Sigmoid colon (tissue), 4 donors: ENCODE data around the gene ZNF548.

Experiments used
- EP300 ChIP-seq, 4 donors: sonication (generic); formaldehyde crosslinking; IDR thresholded peaks; one replicate each; pipeline ENCODE4 v1.6.1; 2017; ENCODE audit warnings: antibody characterized with exemption in 4 of 4
- POLR2A ChIP-seq, 2 donors: fragments of 450-650 bp; IDR thresholded peaks; one replicate each; pipeline ENCODE4 v1.6.1; 2016; ENCODE audit warnings: antibody characterized with exemption in 2 of 2, mild to moderate bottlenecking in 2 of 2, moderate library complexity in 2 of 2
- POLR2AphosphoS5 ChIP-seq, 4 donors: sonication (generic); formaldehyde crosslinking; IDR thresholded peaks; one replicate each; pipeline ENCODE4 v1.6.1; 2017; ENCODE audit warnings: antibody characterized with exemption in 4 of 4
- TF ChIP-seq, protein P1 (sequence below), 4 experiments: fragments of 450-650 bp in 3 of 4; fragments of 200-600 bp in 1 of 4; IDR thresholded peaks; one replicate each; pipeline ENCODE4 v1.5.1; 2016 to 2019; ENCODE audit warnings: antibody characterized with exemption in 4 of 4, mild to moderate bottlenecking in 3 of 4, moderate library complexity in 2 of 4

DNA sequence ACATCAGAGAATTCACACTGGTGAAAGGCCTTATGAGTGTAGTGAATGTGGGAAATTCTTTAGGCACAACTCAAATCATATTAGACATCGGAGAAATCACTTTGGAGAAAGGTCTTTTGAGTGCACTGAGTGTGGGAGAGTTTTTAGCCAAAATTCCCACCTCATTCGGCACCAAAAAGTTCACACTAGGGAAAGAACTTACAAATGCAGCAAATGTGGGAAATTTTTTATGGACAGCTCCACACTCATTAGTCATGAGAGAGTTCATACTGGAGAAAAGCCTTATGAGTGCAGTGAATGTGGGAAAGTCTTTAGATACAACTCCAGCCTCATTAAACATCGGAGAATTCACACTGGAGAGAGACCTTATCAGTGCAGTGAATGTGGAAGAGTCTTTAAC is 31.4 kb downstream of the ZNF548 start:
- TF ChIP-seq, protein P1, sequence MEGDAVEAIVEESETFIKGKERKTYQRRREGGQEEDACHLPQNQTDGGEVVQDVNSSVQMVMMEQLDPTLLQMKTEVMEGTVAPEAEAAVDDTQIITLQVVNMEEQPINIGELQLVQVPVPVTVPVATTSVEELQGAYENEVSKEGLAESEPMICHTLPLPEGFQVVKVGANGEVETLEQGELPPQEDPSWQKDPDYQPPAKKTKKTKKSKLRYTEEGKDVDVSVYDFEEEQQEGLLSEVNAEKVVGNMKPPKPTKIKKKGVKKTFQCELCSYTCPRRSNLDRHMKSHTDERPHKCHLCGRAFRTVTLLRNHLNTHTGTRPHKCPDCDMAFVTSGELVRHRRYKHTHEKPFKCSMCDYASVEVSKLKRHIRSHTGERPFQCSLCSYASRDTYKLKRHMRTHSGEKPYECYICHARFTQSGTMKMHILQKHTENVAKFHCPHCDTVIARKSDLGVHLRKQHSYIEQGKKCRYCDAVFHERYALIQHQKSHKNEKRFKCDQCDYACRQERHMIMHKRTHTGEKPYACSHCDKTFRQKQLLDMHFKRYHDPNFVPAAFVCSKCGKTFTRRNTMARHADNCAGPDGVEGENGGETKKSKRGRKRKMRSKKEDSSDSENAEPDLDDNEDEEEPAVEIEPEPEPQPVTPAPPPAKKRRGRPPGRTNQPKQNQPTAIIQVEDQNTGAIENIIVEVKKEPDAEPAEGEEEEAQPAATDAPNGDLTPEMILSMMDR (IDR thresholded peaks at IDR 0.05): no peak
- no peak for TF ChIP-seq POLR2A (IDR thresholded peaks at IDR 0.05)
- no peak for TF ChIP-seq POLR2AphosphoS5 (IDR thresholded peaks at IDR 0.05)
- no peak for TF ChIP-seq EP300 (IDR thresholded peaks at IDR 0.05)
